Caki2 (cell line): ENCODE measurements around the gene GRID1. TPM values are rescaled to one million over a fixed set of nuclear protein-coding genes. Genes with fewer than 3 reads are reported as not detected.

Experiments
- DNase-seq: peaks from one replicate; pipeline ENCODE4 v3.0.0-alpha.2; 2015; ENCODE audit warnings: low read depth
- in situ Hi-C: cut with HindIII; loops from 2 replicates; pipeline ENCODE4 v1.10.0; 2016; ENCODE audit warnings: low sequenced_read_pairs, low pct_unique_long_range_greater_than_20kb, mixed read lengths
- total RNA-seq: library from RNA; depleted of rRNA; stranded (reverse); fragments of >200 nt; shearing (Covaris generic); gene quantifications from 2 replicates; pipeline ENCODE4 v1.2.3, GENCODE V29; 2014; ENCODE audit warnings: low replicate concordance

Gene GRID1
- total RNA-seq, 1 experiment from 2014 or later, result 2.6 TPM

GRCh38 chr10:86345859-86346798 is 20.5 kb downstream of the GRID1 start:
- in situ Hi-C loops, result no loop called here
- peak; percentile 70 for DNase-seq

DNA sequence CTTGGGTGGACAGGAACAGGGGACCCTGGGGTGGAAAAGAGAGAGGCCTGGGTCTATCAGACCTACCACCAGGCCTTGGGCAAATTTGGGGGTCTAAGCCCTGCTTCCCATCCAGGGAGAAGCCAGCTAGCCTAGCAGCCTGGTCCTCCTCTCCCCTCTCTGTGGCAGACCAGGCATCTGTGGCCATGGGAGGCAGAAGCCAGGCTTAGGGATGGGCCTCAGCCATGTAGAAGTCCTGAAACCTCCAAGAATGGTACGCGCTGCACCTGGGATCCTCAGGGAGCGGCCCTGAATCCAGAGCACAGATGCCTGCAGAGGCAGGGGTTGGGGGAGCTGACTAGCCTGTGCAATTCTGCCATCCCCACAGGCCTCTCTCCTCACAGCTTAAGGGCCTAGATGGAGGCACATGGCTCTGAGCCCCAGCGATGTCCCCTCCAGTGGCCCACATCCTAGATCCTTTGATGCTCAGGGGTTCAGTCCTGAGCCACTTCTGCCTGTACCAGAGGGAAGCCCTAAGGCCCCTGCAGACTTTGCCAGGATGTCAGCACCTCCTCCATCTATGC is 21.2 kb downstream of the GRID1 start:
- in situ Hi-C loops, result no loop called here
- DNase-seq, result no peak

- in situ Hi-C loops, result no loop called here
- peak; percentile 36 for DNase-seq
Observed at GRCh38 chr10:86344714-86345161, 21.9 kb downstream of the GRID1 start.

- in situ Hi-C loops, result no loop called here
- DNase-seq, result no peak
Observed at GRCh38 chr10:86344281-86344680, 22.3 kb downstream of the GRID1 start.

GRCh38 chr10:86343761-86344160 is 22.8 kb downstream of the GRID1 start:
- in situ Hi-C loops, result no loop called here

DNA sequence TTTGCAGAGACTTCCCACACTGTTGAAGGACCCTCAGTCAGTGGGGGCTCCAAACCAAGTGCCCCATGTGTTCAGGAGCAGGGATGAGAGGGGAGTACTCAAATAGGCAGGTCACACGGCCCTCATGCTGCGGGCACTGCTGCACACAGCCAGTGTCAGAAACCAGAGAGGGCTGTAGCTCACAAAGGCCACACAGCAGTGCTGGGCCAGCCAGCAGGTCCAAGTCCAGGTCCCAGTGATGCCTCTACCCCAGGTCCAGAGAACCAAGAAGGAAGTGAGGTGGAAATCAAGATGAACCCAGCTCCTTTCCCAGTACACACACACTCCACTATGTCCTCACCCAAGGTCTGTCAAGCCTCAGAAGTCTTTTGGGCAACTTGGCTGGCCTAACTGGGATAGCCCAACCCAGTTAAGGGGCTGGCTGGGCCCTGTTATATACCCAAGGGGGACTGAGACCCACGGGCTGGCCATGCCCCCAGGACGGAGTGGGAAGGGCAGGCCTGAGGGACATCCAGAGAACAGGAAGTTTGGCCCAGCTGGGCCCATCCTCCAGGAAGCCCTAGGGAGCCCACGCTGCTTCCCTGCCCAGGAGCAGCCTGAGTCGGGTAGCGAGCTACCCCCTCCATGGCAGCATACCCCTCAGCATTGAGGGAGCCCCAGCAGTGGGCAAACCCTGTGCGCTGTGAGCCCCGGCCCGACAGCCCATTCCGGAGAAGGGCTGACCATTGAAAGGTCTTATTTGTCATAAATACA is 24.3 kb downstream of the GRID1 start:
- DNase-seq, result no peak
- in situ Hi-C loops, result no loop called here

More at GRCh38 chr10:86343761-86344160, 22.8 kb downstream of the GRID1 start:
- peak; percentile 61 for DNase-seq

DNA sequence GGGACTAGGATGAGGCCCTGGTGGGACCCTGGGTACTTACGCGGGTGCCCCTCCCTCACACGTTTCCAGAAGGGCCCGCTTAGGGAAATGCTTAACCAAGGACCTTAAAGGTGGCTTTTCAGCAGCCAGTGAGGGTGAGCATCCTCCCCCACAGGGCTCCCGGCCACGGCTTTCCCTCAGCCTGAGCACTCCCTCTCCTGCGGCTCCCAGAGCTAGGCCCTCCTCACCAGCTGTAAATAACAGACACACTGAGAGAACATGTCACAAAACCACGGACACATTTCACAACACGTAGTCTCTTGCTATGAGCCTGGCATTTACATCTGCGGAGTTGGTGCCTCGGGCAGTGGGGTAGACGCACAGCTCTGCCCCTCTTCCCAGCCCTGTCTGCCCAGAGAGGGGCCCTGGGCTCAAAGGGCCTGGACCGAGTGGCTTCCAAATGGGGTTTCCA is 25.2 kb downstream of the GRID1 start:
- in situ Hi-C loops, result no loop called here
- DNase-seq, result no peak

GRCh38 chr10:86340991-86341260 is 25.7 kb downstream of the GRID1 start:
- no peak for DNase-seq
- in situ Hi-C loops, result no loop called here

DNA sequence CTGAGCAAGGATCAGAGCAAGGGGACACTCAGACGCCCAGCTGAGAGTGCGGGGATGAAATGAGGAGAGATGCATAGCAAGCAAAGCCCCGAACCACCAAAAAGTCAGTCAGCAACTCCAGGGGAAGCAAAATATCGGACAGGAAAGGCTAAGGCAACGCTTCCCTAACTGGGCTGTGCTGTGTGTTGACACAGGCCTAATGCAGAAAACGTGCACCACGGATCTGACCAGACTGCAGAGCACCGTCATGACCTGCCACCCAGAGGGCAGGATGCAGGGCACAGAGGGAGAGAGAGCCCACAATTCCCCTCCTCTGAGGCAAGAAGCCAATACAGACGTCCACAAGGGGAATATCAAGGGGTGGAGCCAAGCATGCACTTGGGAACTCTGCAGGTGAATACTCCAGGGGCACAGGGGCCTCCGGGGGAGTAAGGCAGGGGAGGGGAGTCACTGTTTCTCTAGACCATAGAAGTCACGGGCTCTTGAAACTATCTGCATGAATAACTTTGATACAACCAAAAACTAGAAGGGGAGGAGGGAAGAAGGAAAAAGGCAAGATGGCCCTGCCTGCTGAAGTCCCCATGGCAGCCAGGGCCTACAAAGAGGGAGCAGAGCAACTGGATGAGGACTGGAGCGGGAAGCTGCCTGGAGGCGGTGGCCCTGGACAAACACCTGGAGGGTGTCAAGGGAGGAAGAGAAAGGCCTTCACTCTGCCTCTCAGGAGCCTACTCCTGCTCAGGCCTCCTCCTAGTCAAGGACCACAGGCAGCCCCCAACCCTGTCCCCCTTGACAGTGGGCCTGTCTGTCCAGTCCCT is 26.2 kb downstream of the GRID1 start:
- DNase-seq, result no peak
- in situ Hi-C loops, result no loop called here

DNA sequence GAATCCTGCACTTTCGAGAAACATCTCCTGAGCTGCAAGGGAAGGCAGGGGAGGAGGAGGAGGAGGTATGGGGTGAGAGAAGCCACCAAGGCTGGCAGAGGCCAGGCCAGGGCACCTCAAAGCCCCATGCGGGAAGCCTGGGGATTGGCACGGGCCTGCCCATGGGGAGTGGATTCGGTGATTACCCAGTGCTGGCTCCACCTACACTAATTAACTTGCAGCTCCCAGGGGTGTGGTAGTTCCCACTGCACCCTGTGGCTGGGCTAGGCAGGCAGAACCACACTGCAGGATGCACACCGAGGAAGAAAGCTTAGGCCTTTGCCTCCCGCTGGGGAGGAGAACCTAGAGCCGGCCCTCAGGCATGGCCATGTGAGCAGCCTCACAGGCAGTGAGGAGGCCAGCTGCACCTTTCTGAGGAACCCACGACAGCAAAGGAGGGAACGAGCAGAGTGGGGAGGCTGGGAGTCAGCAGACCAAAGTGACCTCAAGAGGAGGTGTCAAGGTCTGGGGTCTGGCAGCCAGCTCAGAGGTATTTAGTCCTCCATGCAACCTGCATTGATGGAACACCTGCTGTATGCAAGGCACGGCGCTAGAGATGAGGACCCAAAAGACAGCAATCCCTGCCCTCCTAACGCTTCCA is 27.2 kb downstream of the GRID1 start:
- no peak for DNase-seq
- in situ Hi-C loops, result no loop called here

- no peak for DNase-seq
Observed at GRCh38 chr10:86337121-86337601, 29.4 kb downstream of the GRID1 start.

DNA sequence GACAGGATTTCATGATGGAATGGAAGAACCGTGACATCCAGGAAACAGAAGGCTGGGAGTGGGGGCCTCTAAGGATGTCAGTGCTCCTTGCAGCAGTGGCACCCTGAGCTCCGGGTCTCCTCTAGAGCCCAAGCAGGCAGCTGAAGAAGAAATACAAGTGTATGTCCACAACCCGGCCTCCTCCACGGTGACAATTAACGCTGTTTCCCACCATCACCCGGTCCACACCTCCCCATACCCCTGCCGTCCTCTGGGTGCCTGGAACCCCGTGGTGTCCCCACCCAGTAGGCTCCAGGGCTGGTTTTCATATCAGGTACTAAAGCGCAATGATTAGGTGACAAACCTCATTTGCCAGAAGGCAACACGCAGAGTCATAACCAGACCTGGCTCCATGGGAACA is 30.3 kb downstream of the GRID1 start:
- in situ Hi-C loops, result no loop called here
- DNase-seq, result no peak

More at GRCh38 chr10:86337121-86337601, 29.4 kb downstream of the GRID1 start:
- in situ Hi-C loops, result no loop called here

DNA sequence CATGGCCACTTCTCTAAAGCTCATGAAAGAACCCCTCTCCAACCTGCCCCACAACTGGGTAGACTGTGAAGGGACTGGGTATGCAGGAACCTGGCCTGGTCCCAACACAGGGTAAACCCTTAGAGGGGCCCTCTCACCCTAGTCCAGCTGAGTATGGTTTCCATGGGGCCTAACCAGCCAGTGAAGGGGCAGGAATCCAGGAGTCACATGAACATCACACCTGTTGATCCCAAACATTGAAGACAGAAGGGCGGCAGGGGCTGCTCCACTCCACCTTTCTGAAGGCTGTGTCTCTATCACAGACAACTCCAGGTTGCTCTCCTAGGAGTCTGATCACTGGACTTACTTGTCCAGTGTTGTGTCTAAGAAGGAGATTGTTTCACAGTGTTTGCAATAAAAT is 30.8 kb downstream of the GRID1 start:
- DNase-seq, result no peak
- in situ Hi-C loops, result no loop called here

- in situ Hi-C loops, result no loop called here
Observed at GRCh38 chr10:86335257-86335656, 31.3 kb downstream of the GRID1 start.

DNA sequence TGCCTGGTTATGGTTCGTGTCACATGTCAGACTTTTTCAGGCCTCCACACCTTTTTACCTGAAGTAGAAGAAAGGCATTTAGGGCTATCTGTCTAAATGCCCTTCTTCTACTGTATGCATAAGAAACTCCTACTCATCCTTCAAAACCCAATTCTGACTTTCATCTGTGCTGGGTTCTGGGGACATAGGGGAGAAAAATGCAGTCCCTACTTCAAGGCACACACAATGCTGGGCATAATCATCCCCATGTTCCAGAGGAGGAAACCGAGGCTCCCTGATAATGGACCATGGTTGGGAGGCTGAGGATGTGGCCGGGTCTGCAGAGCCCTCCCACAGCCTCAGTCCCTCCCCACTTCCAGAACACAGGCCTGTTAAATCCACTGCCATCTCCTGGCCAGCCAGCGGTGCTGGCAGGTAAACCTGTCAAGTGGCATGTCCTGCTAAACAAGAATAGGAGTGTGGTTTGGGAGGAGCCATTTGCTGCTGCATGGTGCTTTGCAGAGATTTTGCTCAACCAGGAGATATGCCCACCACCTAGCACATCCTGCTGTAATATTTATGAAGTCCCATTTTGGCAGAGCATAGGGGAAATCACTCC is 32.0 kb downstream of the GRID1 start:
- no peak for DNase-seq
- in situ Hi-C loops, result no loop called here

More at GRCh38 chr10:86335257-86335656, 31.3 kb downstream of the GRID1 start:
- DNase-seq, result no peak

DNA sequence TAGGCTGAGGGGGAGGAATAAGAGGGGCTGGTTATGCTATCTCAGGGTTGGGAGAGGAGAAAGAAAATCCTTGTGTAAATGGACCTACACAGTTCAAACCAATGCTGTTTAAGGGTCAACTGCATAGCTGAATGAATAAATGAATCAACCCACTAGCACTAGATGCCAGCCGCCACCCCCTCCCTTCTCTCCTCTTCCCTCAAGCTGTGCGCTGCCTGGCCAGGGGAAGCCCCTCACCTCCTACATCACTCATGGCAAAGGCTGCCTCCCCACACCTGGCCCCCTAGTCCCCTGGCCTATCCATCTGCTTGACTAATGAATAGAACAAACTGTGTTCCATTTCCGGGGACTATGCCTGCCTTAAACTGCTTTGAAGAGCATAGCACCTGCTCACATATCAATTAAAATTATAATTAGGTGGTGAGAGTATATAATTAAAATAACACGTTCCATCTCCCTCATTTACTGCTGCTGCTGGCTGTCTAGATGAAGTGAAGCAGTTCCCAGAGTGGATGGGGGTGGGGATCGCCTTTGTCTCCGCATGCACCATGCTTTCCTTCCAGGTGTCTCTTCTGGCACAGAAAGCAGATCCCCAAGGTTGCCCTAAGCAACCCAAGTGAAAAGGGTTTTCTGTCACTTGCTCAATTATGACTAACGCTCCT is 32.6 kb downstream of the GRID1 start:
- DNase-seq, result no peak
- in situ Hi-C loops, result no loop called here

GRCh38 chr10:86331861-86332260 is 34.7 kb downstream of the GRID1 start:
- in situ Hi-C loops, result no loop called here

More at GRCh38 chr10:86331861-86332260, 34.7 kb downstream of the GRID1 start:
- no peak for DNase-seq
